Activated CD8-positive, alpha-beta memory T cell treated with anti-CD3 and anti-CD28 coated beads for 36 hours (primary cell): ENCODE data around the gene SLC2A14. TPM values are rescaled to one million over a fixed set of nuclear protein-coding genes. Genes with fewer than 3 reads are reported as not detected.
"Not testable (repeated sequence)": the region's sequence is repeated elsewhere in the genome, so short reads cannot be mapped to it uniquely, and the experiment has no call there.

Experiments
- CTCF ChIA-PET: fragments of 350-600 bp; sonication (Branson Sonifier 250); formaldehyde crosslinking; loops from one replicate; lab custom pipeline; 2021; ENCODE audit warnings: antibody characterized with exemption; lab: Charles Lee
- POLR2A ChIA-PET: fragments of 350-600 bp; sonication (Branson Sonifier 250); formaldehyde crosslinking; loops from one replicate; lab custom pipeline; 2021; ENCODE audit warnings: antibody characterized with exemption; lab: Charles Lee
- total RNA-seq, 2 experiments: library from RNA; stranded (reverse); gene quantifications; one replicate each; pipeline ENCODE4 v1.2.3, GENCODE V29; 2021

SLC2A14 gene
- total RNA-seq = under 1 TPM; 0.15 to 0.17 TPM

DNA sequence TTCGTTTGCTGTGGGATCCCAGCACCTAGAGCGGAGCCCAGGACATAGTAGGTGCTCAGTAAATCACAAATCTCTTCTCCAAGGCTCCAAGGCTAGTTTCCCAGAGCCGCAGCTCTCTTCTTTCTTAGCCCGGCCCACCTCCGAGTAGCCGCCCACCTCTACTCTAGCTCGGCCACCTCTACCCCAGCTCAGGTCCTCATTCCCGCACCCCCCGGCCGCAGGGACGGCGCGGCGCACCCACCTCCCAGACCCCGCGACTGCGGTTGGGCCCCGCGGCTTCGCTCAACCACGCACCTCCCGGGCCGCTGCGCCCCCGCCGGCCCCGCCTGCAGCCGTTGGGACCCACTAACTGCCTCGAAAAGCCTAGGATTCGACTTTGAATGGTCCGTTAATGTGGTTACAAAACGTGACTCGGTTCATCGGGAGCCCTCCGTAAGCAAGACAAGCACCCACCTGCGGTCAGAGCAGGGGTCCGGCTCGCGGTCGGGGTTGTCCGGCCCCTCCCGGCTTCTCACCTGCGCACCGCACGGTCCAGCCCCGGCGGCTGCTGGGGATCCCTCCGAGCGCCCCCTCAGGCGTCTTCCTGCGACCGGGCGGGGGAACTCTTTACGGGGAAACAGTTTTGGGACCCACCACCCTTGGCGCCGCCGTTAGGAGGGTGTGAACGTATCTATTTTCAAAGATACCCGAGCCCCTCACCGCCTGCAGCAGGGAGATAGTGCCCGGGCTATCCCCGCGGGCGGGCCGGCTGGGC lies at the start of gene SLC2A14:
TSS of gene SLC2A14 (minus strand) at position 350 of the 754 bp plus-strand sequence. CDS start 3,035 bp downstream, outside the sequence.
- CTCF ChIA-PET = no interaction called here
- POLR2A ChIA-PET = no interaction called here

- CTCF ChIA-PET, POLR2A ChIA-PET: not testable (repeated sequence)
Observed at GRCh38 chr12:7921181-7921580, 48.5 kb upstream of the SLC2A14 start.

GRCh38 chr12:7918268-7918590 lies 45.5 kb upstream of the SLC2A14 start:
- POLR2A ChIA-PET = interaction anchor here (0.5 to 2.0 kb wide), 5 partner anchors 14 to 57 kb away, joined by 3 to 15 read pairs (median 7); partner anchors contain the start of gene SLC2A3
- CTCF ChIA-PET = interaction anchor here (0.9 to 1.8 kb wide), 2 partner anchors 15 to 58 kb away, joined by 3 to 5 read pairs; no protein-coding TSS in a partner anchor

GRCh38 chr12:7917392-7918267 lies 44.9 kb upstream of the SLC2A14 start:
- CTCF ChIA-PET = interaction anchor here (0.9 to 1.8 kb wide), 3 partner anchors 15 to 58 kb away, joined by 3 to 5 read pairs (median 3); no protein-coding TSS in a partner anchor
- POLR2A ChIA-PET = interaction anchor here (0.5 to 2.0 kb wide), 5 partner anchors 15 to 51 kb away, joined by 3 to 15 read pairs (median 9); partner anchors contain the start of gene SLC2A3

DNA sequence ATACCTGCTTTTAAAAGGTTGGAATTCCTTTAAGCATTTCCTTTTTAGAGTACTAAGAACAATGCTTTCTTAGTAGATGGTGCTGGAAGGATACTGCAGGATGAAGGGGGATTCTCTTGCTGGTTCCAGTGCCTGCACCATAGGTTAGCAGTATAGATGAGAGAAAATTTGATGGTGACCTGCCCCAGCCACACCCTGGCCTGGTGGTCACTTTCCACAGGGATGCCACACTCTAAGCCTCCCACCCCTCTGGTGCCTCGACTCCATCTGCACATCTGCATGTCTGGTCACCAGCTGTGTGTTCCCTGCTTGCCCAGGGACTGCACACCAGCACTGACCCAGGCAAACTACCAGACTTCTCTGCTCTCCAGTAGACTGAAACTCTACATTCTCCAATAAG lies 44.2 kb upstream of the SLC2A14 start:
- ChIA-PET POLR2A (interaction anchor here (0.7 to 2.0 kb wide), 3 partner anchors 16 to 41 kb away, joined by 3 to 15 read pairs (median 9); partner anchors contain the start of gene SLC2A3), CTCF (interaction anchor here (1.0 to 1.2 kb wide), 2 partner anchors 16 to 77 kb away, joined by 3 read pairs; no protein-coding TSS in a partner anchor)

DNA sequence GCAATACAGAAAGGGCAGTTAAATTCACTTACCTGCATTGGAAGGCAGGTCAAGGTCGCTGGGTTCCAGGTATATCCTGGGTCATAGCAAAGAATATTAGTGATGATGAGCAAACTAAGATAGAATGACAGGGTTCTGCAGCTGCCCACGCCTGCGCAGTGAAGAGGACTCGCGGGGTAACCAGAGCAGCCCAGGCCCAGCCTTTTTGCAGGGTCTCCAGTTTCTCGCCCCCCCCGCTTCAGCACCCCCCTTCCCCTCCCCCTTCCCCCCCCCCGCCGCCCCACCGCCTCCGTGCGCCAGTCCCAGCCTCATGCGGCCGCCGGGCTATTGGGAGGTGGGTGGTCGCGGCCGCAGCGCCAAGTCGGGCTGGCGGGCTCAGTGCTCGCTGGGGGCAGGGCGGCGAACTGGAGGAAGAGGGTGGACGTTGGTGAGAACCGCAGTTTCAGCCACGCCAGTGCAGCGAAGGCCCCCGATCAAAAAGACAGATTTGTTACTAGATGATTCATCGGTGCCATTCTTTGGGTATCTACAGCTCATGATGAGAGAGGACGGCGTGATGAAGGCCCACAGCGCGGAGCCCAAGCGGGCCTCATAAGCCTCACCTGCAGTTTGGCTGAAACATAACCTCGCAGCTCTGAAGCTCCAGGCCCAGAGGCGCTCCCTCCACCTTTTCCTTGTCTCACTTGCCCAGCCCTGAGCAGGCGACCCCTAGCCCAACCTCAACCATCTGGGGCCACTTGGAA lies 43.1 kb upstream of the SLC2A14 start:
- CTCF ChIA-PET = interaction anchor here (1.0 to 1.2 kb wide), 3 partner anchors 45 to 122 kb away, joined by 3 to 4 read pairs (median 3); no protein-coding TSS in a partner anchor
- POLR2A ChIA-PET = interaction anchor here (1.3 kb wide), 1 partner anchor 13 kb away, joined by 3 read pairs; no protein-coding TSS in a partner anchor

GRCh38 chr12:7910106-7910505 lies 37.4 kb upstream of the SLC2A14 start:
- CTCF ChIA-PET = interaction anchor here (0.5 kb wide), 1 partner anchor 76 kb away, joined by 3 read pairs; no protein-coding TSS in a partner anchor
- POLR2A ChIA-PET = not testable (repeated sequence)

DNA sequence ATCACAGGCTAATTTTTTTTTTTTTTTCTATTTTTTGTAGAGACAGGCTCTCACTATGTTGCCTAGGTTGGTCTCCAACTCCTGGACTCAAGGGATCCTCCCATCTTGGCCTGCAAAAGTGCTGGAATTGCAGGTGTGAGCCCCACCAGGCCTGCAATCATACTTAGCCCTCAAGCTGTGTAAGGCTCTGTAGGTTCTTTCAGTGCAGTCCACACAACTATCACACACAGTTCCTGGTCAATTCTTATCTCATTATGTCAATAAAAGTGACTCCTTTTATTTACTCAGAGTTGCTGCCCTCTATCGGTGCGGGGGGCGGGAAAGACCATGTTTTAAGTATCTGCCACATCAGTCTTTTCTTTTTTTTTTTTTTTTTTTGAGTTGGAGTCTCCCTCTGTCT lies 34.3 kb upstream of the SLC2A14 start:
- POLR2A ChIA-PET = no interaction called here
- CTCF ChIA-PET = interaction anchor here (0.7 kb wide), 1 partner anchor 21 kb away, joined by 6 read pairs; no protein-coding TSS in a partner anchor

GRCh38 chr12:7906303-7906702 lies 33.6 kb upstream of the SLC2A14 start:
- CTCF ChIA-PET = interaction anchor here (0.7 to 1.5 kb wide), 2 partner anchors 47 to 291 kb away, joined by 3 to 4 read pairs; no protein-coding TSS in a partner anchor
- POLR2A ChIA-PET = not testable (repeated sequence)

GRCh38 chr12:7905600-7906125 lies 32.9 kb upstream of the SLC2A14 start:
- CTCF ChIA-PET = interaction anchor here (0.7 to 1.5 kb wide), 2 partner anchors 46 to 290 kb away, joined by 3 to 4 read pairs; no protein-coding TSS in a partner anchor
- POLR2A ChIA-PET = interaction anchor here (0.6 kb wide), 1 partner anchor 139 kb away, joined by 4 read pairs; no protein-coding TSS in a partner anchor

GRCh38 chr12:7905071-7905470 lies 32.4 kb upstream of the SLC2A14 start:
- POLR2A ChIA-PET = interaction anchor here (0.6 kb wide), 1 partner anchor 140 kb away, joined by 4 read pairs; no protein-coding TSS in a partner anchor
- CTCF ChIA-PET = interaction anchor here (1.5 kb wide), 1 partner anchor 45 kb away, joined by 4 read pairs; no protein-coding TSS in a partner anchor

DNA sequence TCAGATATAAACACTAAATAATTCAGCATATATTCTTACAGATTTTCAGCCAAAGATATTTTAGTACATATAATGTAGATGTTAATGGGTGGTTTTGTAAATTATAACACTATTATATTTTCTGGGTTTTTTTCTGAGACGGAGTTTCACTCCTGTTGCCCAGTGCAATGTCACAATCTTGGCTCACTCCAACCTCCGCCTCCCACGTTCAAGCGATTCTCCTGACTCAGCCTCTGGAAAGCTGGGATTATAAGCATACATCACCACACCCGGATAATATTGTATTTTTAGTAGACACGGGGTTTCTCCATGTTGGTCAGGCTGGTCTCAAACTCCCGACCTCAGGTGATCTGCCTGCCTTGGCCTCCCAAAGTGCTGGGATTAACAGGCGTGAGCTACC lies 29.7 kb upstream of the SLC2A14 start:
- POLR2A ChIA-PET, CTCF ChIA-PET: not testable (repeated sequence)

DNA sequence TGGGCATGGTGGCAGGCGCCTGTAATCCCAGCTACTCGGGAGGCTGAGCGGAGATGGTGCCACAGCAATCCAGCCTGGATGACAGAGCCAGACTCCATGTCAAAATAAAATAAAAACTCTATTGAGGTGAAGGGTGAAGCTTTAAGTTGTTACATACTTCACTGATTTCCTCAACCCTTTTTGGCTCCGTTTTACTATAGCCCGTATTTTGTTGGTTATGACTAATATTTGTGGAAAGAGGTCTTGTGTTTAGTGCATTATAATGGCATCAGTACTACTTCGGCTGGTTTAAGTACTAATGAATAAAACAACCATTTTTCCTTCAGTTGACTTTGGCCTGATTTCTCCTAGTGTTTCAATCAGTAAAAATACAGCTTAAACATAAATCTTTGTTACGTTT lies 27.0 kb upstream of the SLC2A14 start:
- CTCF ChIA-PET = no interaction called here
- POLR2A ChIA-PET = no interaction called here

- POLR2A ChIA-PET, CTCF ChIA-PET: not testable (repeated sequence)
Observed at GRCh38 chr12:7896726-7897125, 24.0 kb upstream of the SLC2A14 start.

DNA sequence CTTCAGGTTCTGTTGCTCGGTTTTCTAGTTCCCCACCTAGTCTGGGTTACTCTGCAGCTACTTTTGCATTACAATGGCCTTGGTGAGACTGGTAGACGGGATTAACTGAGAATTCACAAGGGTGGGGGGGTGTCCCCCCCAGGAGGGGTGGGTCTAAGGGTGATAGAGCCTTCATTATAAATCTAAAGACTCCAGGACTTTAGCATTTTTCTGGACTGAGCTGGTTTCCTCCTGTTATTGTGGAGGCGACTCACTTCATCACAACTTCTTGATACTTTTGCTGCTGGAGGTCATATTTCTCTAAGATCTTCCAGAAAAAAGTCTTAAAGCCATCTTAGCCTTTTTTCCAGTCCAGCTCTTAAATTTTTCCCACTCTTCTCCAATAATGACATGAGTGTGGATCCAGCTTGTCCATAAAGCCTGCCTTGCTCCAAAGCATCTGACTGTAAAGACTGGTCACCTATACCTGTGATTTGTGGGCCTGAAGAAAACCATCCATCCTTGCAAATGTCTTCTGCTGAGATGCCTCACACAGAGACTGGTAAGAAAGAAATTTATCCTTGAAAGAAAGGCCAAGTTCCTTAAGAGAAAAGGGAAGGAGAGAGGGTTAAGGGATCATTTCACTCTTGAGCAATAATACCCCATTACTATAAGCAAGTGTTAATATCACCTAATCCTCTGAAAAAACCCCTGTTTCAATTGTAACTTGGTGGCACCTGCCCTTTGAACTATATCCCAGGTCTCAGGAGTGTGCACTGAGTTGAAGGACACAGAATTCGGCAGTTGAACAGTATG lies 19.7 kb upstream of the SLC2A14 start:
- POLR2A ChIA-PET = no interaction called here
- CTCF ChIA-PET = no interaction called here

DNA sequence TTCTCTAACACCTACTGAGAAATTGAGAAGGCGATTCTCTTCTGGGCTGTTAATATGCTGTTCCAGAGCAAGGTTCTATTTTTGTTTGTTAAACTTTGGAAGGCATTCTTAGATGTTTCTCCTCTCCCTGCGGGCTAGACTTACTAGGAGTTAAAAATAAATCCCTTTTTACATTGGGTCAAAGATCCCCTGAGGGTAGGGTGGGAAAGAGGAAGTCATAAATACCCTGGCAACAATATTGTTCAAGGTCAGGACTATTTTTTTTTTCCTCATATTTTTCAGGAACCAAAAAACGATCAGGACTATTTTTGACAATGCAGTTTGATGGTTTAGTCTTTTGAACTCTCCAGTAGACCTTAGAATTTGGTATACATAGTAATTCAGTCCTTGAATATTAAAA lies 12.0 kb upstream of the SLC2A14 start:
- ChIA-PET CTCF (no interaction called here), POLR2A (no interaction called here)

DNA sequence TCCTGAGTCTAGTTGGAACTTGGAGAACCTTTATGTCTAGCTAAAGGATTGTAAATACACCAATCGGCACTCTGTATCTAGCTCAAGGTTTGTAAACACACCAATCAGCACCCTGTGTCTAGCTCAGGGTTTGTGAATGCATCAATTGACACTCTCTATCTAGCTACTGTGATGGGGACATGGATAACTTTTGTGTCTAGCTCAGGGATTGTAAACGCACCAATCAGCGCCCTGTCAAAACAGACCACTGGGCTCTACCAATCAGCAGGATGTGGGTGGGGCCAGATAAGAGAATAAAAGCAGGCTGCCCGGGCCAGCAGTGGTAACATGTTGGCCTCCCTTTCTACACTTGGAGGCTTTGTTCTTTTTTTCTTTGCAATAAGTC lies 9.0 kb upstream of the SLC2A14 start:
- POLR2A ChIA-PET, CTCF ChIA-PET: not testable (repeated sequence)
